T-helper 1 cell treated with Interleukin-12 subunit alpha and Interleukin-12 subunit beta and Interleukin-4 antibody, amounts not matched to agents 30 ng/mL and 1 ng/mL, for 36 hours (primary cell): ENCODE results near the gene HS3ST6. TPM values are rescaled to one million over a fixed set of nuclear protein-coding genes. Genes with fewer than 3 reads are reported as not detected.

ENCODE experiments used
- intact Hi-C: fragments of 100-400 bp; cut with micrococcal nuclease; formaldehyde crosslinking; loops from one replicate; pipeline ENCODE4 v1.15.1; 2024
- total RNA-seq: library from RNA; stranded (reverse); gene quantifications from 2 replicates; pipeline ENCODE4 v1.2.3, GENCODE V29; 2022

HS3ST6 gene
- total RNA-seq, 1 donor from 2014 or later: not detected

- intact Hi-C loops: no loop called here
These were observed 31.3 kb upstream of the HS3ST6 start for GRCh38 chr16:1949507-1949906.

GRCh38 chr16:1947369-1947670, 29.1 kb upstream of the HS3ST6 start:
- intact Hi-C loops: no loop called here

- intact Hi-C loops: no loop called here
These were observed 28.5 kb upstream of the HS3ST6 start for GRCh38 chr16:1946495-1947368.

- intact Hi-C loops: no loop called here
These were observed 27.6 kb upstream of the HS3ST6 start for GRCh38 chr16:1945559-1946391.

GRCh38 chr16:1944612-1945199, 26.5 kb upstream of the HS3ST6 start:
- intact Hi-C loops: loop anchor here (5.0 kb wide), 2 partner anchors 82 to 1302 kb away; partner anchors contain the start of gene MCRIP2

GRCh38 chr16:1942810-1943726, 24.9 kb upstream of the HS3ST6 start, which contains the start of gene MSRB1:
Gene MSRB1, minus strand, starts transcription at chr16:1943199. Its CDS starts 43 bp downstream, at chr16:1943156.
- intact Hi-C loops: loop anchor here (1.0 to 5.0 kb wide), 13 partner anchors 14 to 1301 kb away; partner anchors contain the start of genes HAGH, MCRIP2, MEIOB and MLST8

- intact Hi-C loops: loop anchor here (2.0 to 5.0 kb wide), 3 partner anchors 13 to 1300 kb away; partner anchors contain the start of gene MCRIP2
These were observed 24.0 kb upstream of the HS3ST6 start for GRCh38 chr16:1942047-1942809.

GRCh38 chr16:1941162-1942046, 23.2 kb upstream of the HS3ST6 start:
- intact Hi-C loops: loop anchor here (2.0 to 5.0 kb wide), 3 partner anchors 13 to 1299 kb away; partner anchors contain the start of gene MCRIP2

- intact Hi-C loops: loop anchor here (5.0 kb wide), 2 partner anchors 78 to 1298 kb away; partner anchors contain the start of gene MCRIP2
These were observed 22.3 kb upstream of the HS3ST6 start for GRCh38 chr16:1940273-1941161.

- intact Hi-C loops: loop anchor here (5.0 kb wide), 2 partner anchors 78 to 1298 kb away; partner anchors contain the start of gene MCRIP2
These were observed 21.6 kb upstream of the HS3ST6 start for GRCh38 chr16:1939833-1940232.

GRCh38 chr16:1938910-1939309, 20.7 kb upstream of the HS3ST6 start:
- intact Hi-C loops: no loop called here

GRCh38 chr16:1938316-1938715, 20.1 kb upstream of the HS3ST6 start:
- intact Hi-C loops: no loop called here

GRCh38 chr16:1936945-1937479, 18.8 kb upstream of the HS3ST6 start:
- intact Hi-C loops: no loop called here

- intact Hi-C loops: no loop called here
These were observed 15.0 kb upstream of the HS3ST6 start for GRCh38 chr16:1933097-1933661.

GRCh38 chr16:1932050-1933028, 14.1 kb upstream of the HS3ST6 start:
- intact Hi-C loops: no loop called here

GRCh38 chr16:1930338-1930720, 12.1 kb upstream of the HS3ST6 start:
- intact Hi-C loops: no loop called here
